ENCODE results near the gene IFTAP.

GRCh38 chr11:36619502-36619901 is 25.2 kb downstream of the IFTAP start:
- no peak for TF ChIP-seq CTCF (tag by site-specific recombination; IDR thresholded peaks at IDR 0.05)
- TF ChIP-seq ZNF248 (tag by site-specific recombination; IDR thresholded peaks at IDR 0.05), result no peak
